ENCODE results near the gene HAVCR1.

HAVCR1 gene

DNA sequence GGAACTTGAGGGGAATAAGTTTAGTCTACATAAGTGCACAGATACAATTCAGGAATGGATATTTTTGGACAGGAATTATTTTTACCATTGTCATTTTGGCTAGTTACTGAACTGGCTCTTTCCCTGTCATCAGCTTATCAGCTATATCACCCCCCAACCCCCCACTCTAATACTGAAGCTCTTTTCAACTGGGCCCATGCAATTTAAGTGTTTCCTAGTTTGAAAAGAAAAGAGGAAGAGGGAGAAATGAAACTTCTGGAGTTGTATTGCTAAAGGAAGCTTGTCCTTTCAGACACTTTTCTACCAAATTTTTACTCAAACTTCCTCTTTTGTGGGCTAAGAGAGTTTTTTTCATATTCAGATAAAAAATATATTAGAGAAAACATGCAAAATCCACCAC, 77.4 kb downstream of the HAVCR1 start:
- DNase-seq, result no peak
